ENCODE measurements around the gene GPR35. TPM values are rescaled to one million over a fixed set of nuclear protein-coding genes. Genes with fewer than 3 reads are reported as not detected.
"Not testable (repeated sequence)": the region's sequence is repeated elsewhere in the genome, so short reads cannot be mapped to it uniquely, and the experiment has no call there.

GPR35 gene
- total RNA-seq, 1 experiment from 2014 or later: 0.17 TPM

DNA sequence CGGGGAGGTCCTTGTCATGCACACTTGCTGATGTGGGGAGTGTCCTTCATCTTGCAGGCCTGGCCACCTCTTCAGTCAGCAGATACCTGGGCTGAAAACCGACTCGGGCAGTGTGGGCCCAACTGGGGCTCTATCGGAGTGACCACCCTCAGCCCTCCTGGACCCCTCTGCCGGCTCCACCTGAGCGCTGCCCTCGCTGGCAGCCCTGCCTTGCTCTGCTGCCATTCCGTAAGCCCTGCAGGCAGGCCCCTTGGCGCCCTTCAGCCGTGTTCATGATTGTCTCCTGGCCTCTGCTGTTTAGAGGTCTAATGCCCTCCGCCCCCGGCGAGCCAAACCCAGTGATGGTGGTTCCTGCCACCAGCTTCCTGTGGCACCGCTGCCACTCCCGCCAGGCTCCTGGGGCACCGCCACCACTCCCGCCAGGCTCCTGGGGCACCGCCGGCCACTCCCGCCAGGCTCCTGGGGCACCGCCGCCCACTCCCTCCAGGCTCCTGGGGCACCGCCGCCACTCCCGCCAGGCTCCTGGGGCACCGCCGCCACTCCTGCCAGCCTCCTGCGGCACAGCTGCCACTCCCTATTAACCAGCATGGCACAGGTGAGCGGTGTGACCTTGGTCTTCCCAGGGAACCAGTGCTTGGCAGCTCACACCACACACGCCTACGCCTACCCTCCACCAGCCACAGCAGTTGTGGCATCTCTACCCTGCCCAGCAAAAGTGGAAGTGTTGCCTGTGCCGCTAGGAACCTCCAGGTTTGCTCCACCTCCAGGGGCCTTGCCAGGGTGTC lies 22.8 kb upstream of the GPR35 start:
- no peak for DNase-seq (ENCODE audit: low read depth)

DNA sequence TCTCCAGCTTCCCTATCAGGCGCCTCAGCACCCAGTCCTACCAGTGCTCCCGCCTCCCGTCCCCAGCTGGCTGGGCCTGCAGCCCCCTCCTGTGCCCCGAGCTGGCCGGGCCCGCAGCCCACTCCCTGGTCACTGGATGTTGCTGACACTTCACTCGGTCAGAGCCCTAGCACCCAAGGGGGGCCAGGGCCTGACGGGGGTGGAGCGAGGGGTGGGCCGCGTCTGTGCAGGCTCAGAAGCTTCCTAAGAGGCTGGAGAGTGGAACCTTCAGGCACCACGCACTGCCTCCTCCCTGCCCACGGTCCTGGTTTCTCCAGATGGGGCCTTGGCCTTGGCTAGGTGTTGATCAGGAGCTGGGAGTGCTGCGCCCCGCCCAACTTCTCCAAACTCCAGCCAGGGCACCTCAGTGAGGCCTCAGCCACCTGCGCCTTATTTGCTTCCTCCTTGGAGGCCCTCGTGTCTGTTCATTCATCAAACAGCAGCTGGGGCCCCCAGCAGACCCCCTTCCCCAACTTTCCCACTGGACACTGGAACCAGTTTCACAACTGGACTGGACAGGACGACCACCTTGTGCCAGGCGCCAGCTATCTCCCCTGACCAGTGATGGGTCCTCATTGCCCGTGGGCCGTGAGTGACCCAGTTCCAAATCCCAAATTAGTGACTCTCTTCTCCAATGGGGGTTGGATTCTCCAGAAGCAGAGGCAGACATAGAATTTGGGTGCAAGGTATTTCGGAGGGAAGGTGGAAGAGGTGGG lies 22.0 kb upstream of the GPR35 start:
- DNase-seq (ENCODE audit: low read depth): no peak

DNA sequence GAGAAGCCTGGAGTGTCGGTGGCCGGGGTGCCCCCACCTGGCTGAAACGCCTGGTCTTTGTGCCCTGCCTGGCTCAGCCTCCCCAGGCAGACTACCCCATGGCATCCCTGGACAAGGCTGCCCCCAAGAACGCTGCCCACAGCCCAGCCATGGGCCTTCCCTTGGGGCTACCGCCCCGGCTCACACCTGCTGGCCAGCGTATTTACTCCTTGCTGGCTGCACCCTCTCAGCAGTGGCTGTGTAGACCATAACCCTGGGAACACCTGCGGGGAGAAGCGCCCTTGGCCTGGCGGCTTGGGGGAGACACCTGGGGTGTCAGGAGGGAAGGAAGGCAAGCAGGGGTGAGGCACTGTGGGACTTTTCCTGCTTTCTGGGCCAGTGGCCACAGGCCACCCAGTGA lies 21.4 kb upstream of the GPR35 start:
- DNase-seq (ENCODE audit: low read depth): no peak

GRCh38 chr2:240604291-240604938 lies 20.9 kb upstream of the GPR35 start:
- DNase-seq (ENCODE audit: low read depth): peak; percentile 52

DNA sequence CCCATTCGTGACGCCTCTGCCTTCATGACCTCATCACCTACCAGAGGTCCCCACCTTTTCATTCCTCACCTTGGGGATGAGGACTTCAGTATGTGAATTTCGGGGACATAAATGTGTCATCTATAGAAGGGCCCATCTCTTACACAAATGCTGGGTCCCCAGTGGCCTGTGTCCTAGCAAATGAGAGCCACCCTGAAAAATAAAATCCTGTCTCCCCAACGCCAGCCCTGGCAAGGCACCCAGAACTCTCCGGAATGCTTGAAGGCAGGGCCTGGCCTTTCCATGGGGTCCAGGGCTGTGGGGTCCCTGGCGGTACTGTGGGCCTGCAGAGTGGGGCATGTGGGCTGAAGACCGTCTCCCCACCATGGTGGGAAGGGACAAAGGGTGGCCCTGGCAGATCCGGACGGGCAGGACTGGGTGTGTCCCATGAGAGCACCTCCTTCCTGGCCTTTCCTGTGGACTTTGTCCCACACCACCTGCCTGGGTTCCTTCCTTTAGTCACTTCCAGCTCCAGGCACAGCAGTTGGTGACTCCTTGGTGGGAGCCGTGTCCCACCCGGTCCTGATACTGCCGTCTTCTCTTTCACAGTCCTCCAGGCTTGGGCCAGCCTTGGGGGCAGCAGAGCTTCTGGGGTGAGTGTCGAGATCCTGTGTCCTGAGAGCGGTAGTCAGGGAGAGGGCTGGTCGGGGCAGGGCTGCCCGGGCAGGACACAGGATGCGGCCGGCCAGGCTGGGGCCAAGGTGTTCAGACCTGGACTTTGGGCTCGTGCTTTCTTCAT lies 20.2 kb upstream of the GPR35 start:
- no peak for DNase-seq (ENCODE audit: low read depth)

DNA sequence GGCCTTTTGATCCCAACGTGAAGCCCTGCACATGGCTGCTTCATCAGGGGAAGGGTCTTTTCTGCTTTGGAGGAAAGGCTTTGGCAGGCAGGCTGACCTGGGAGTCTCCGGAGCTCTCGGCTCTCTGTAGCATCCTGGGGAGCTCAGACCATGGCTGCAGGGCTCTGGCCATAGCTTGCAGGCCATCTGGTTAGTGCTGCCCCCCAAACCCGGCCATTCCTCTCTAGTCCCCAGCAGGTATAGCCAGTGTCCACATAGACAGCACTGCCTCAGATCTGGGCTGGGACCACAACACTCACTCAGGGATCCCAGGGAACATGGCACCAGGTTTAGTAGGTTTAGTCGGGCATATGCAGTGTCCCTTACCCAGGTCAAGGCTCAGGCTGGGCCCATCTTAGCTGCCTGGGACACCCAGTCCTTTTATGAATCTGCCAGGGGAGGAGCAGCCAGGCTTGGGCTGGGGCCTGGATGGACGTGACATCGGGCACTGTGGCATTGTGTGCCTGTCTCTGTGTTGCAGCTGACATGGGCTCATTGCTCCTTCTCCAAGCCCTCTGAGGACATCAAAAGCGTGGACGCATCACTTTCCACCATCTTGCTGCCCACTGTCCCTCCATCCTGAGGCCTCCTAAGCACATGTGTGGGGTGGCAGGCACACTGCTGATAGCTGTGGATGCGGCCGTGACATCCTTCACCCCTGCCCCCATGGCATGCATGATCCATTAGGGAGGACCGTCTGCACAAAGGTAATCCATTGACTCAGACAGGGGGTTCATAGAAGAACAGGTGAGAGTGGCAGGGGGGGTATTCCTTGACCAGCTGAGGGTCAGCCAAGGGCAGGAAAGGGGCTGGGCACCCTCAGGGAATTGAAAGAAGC lies 19.2 kb upstream of the GPR35 start:
- DNase-seq (ENCODE audit: low read depth): no peak

DNA sequence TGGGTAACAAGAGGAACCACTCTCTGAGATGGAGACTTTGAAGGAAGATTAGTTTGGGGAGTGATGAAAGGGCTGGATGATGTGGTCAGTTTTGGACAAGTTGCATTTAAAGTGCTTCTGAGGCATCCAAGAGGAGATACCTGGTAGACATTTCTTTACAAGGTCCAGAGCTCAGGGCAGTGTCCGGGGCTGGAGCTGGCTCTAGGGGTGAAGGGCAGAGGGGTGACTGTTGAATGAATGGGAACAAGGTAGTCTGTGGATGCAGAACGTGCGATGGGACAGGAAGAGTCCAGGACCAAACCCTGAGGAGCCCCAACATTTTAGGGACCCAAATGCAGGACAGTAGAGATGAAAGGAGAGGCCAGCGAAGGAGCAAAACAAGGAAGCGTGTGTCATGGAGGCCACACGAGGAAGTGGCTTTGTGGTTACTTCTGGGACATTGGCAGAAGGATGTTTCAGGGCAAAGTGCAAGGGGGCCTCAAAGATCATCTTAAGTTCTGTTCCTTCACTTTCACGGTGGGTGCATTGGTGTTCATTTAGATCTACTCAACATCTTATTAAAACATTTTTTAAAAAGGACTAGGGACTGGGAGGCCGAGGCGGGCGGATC lies 13.6 kb upstream of the GPR35 start:
- DNase-seq (ENCODE audit: low read depth): no peak

GRCh38 chr2:240613781-240614180 lies 11.5 kb upstream of the GPR35 start:
- DNase-seq (ENCODE audit: low read depth): no peak

DNA sequence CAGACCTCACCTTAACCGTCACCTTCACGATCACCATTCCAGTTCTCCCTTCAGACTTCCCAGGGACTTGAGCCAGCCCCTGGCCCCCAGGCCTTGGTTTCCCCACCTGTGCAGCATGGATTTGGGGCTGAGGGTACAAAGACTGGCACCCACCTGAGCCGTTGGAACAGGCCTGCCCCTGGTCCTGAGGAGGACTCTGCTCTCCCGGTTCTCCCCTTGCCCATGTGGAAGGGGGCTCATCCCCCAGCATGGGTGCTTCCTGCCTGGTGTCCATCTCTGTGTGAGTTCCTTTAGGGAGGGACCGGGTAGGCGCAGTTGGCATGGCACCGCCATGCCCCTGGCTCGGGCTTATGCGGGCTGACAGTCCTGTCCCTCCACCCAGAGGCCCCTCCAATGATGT lies 10.9 kb upstream of the GPR35 start:
- no peak for DNase-seq (ENCODE audit: low read depth)

DNA sequence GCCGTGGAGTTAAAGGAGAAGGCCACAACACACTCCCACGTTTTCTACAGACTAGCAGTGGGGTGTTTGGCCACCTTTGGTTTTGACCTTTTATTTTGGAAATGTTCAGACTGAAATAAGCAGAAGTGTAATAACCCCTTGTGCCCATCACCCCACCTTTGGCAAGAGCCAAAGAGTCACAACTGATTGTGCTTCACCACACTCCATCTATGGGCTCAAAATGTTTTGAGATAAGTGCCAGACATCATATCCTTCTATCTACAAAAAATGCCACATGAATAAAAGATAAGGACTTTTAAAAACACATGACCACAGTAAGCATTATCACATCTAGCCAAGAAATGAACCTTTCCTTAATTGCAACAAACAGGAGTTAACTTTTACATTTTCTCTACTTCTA lies 9.9 kb upstream of the GPR35 start:
- no peak for DNase-seq (ENCODE audit: low read depth)

DNA sequence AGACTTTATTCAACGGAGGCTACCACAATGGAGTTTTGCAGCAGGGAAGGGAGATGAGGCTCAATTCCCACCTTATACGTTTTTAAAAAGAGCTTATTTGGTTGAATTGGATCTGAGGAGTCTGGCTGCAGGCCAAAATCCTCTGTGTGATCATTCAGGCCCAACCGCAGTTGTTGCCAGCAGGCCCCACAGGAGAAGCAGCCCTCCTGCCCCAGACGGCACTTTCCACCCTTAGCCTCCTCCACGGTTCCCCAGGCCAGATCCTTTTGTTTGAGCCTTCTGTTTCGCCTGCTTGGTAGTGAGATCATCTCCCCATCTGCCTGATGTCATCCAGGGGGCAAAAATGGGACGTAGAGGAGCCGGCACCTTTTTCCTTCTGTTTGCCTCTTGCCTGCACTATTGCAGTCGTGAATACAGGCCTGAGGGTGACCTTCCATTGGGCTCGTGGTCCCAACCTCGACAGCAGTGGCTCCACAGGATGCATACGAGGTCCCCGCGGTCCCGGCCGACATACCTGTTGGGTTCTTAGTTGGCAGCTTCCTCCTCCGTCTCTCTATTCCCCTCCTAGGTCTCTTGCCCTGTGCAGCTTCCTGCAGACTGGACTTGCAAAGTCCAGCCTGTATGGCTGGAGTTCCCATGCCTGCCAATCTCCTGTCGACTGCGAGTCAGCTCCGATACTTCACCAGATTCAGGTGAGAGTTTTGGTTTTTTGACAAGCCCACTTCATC lies 9.3 kb upstream of the GPR35 start:
- DNase-seq (ENCODE audit: low read depth): no peak

DNA sequence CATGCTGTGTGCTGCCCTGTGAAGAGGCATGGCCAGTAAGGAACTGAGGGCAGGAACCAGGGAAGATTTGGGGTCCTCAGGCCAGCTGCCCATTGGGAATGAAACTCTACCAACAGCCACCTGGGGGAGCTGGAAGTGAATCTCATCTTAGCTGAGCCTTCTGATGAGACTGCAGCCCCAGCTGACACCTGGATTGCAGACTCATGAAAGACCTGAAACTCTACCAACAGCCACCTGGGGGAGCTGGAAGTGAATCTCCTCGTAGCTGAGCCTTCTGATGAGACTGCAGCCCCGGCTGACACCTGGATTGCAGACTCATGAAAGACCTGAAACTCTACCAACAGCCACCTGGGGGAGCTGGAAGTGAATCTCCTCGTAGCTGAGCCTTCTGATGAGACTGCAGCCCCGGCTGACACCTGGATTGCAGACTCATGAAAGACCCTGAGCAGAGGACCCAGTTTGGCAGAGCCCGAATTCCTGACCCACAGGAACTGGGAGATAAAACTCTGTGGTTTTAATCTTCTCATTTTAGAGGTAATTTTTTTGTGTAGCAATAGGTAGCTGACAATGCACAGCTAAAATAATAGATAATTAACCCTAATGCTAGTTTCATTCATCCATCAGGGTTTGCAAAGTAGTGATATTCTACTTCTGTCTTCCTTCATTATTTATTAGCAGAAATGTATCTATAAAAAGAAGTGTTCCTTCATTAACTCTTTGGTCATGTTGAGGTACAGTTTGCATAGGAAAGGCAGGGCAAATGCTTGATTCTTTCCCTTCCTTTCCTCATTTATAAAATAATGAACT lies 8.2 kb upstream of the GPR35 start:
- not testable (repeated sequence) for DNase-seq (ENCODE audit: low read depth)

DNA sequence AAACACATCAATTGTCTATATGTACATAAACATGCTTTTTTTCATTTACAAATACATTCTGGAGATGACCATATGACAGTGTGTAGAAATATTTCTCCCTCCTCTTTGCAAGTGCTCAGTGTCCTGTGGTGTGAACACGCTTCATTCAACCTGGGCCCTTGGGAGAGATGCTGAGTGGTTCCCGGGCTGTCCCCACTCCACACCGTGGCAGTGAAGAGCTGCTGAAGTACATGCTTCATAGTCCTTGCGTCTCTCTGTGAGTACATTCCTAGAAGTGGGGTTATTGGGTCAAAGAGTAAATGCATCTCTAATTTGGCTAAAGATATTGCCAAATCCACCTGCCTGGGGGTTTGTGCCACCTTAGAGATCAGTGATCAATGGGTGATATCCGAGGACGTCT lies 6.5 kb upstream of the GPR35 start:
- no peak for DNase-seq (ENCODE audit: low read depth)

DNA sequence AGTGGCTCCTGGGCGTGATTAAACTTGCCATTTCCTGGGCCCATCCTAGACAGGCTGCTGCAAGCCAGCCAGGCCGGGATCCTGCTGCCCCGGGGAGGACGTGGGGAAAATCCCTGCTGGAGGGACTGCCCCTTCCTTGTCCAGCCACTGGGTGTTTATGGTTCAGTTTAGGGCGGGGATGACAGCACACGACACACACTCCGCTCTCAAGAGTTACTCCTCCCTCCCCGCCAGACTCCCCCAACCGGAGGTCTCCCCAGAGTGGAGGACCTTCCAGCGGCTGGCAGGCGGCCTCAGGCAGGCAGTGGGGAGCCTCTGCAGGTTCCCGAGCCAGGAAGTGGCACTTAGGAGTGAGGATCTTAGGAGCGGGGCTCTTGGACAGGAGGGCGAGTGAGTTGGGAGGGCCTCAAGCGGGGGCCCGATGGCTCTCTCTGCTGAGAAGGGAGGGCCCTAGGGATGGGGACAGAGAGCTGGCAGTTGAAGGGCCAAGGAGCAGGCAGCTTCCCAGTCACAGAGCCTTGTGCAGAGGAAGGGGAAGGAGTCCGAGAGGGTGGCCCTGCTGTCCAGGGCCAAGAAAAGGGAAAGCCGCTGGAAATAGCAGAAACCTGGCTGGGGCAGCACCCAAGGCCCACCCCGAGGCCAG lies 5.7 kb upstream of the GPR35 start:
- DNase-seq (ENCODE audit: low read depth): no peak

DNA sequence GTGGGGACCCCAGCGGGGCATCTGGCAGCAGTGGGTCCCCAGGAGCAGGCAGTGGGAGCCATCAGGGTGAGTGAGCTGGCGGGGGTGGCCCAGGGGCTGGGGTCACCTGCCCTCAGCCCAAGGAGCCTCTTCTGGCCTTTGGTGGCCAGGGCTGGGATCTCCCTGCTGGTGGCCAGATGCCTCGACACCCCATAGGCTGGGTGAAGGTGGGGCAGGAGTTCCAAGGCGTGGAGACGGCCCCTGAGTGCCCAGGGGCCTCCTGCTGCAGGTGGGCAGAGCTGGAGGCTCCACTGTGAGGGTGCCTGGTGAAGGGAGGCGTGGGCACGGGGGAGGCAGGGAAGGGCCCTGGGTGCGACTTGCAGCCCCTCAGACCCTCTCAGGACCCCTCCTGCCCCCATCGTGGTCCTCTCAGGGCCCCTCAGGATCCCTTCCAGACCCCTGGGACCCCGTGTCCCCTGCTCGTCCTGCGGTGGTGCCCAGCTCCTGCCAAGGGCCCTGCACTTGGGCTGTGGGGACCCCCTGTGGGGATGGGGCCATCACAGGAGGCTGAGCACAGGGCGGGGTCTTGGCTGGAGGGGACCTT lies 5.0 kb upstream of the GPR35 start:
- no peak for DNase-seq (ENCODE audit: low read depth)

DNA sequence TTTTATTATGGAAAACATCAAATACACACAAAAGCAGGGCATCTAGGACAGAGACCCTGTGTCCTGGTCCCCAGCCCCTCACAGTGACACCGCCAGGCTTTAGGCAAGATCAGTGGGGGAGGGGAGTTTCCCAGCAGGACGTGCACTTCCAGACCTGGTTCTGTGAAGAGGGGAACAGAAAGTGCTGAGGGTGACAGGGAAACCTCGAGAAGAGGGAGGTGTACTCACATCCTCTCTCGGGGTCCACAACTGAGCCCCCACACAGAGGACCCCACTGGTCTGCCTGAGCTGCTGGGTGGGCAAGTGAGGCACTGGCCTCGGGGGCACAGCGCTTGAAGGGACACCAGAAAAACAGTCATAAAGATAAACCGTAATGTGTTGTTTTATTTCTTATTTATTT lies 4.4 kb upstream of the GPR35 start:
- DNase-seq (ENCODE audit: low read depth): no peak

DNA sequence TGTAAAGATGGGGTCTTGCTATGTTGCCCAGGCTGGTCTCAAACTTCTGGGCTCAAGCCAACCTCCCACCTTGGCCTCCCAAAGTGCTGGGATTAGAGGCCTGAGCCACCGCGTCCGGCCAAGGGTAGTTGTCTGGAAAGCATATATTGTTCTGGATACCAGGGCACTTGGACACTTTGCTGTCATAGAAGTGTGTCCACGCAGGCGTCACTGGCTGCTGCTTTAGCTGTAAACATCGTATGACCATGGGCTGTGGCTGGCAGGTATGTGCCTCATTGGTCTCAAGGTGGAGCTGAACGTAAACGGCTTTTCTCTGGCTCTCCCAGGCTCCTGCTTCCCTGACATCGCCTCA lies 3.2 kb upstream of the GPR35 start:
- no peak for DNase-seq (ENCODE audit: low read depth)

- DNase-seq (ENCODE audit: low read depth): no peak
Measured at GRCh38 chr2:240622531-240623235, 2.6 kb upstream of the GPR35 start.
